HepG2 (cell line): ENCODE measurements around the gene FAM83E. TPM values are rescaled to one million over a fixed set of nuclear protein-coding genes. Genes with fewer than 3 reads are reported as not detected.

Experiments used
- ATF3 ChIP-seq: sonication (generic); formaldehyde crosslinking; IDR thresholded peaks from 2 replicates; pipeline ENCODE4 v1.4.0; 2020; ENCODE audit warnings: missing genetic modification reagents
- BCLAF1 ChIP-seq: fragments of 450-650 bp; IDR thresholded peaks from 2 replicates; pipeline ENCODE4 v1.6.1; 2017; ENCODE audit warnings: mild to moderate bottlenecking
- CREM ChIP-seq, 2 experiments: sonication (generic) in 1 of 2; formaldehyde crosslinking in 1 of 2; IDR thresholded peaks; 2 replicates each; pipeline versions ENCODE4 v1.4.0 to v1.6.1; 2016 to 2020; ENCODE audit warnings: antibody characterized with exemption in 1 of 2, mild to moderate bottlenecking in 1 of 2, missing genetic modification reagents in 1 of 2
- GTF2F1 ChIP-seq: fragments of 150-350 bp; IDR thresholded peaks from 2 replicates; pipeline ENCODE4 v1.6.1; 2014; ENCODE audit warnings: low read length
- HNF1A ChIP-seq, 2 experiments: sonication (generic) in 1 of 2; formaldehyde crosslinking in 1 of 2; IDR thresholded peaks; 2 replicates each; pipeline versions ENCODE4 v1.4.0 to v1.6.1; 2016 to 2020; ENCODE audit warnings: borderline replicate concordance in 1 of 2, low read depth in 1 of 2, mild to moderate bottlenecking in 1 of 2, missing genetic modification reagents in 1 of 2
- MXI1 ChIP-seq: IDR thresholded peaks from 3 replicates; pipeline ENCODE4 v1.6.1; 2012; ENCODE audit warnings: low read depth, low read length, inconsistent platforms, borderline replicate concordance
- PITX1 ChIP-seq: sonication (generic); formaldehyde crosslinking; IDR thresholded peaks from 2 replicates; pipeline ENCODE4 v1.5.1; 2020; ENCODE audit warnings: mild to moderate bottlenecking, missing genetic modification reagents
- SAP130 ChIP-seq: IDR thresholded peaks from 2 replicates; pipeline ENCODE4 v1.6.1; 2016; ENCODE audit warnings: low read depth
- YEATS4 ChIP-seq: sonication (generic); formaldehyde crosslinking; IDR thresholded peaks from 2 replicates; pipeline ENCODE4 v1.4.0; 2020; ENCODE audit warnings: missing genetic modification reagents, borderline replicate concordance
- ZHX1 ChIP-seq: sonication (generic); formaldehyde crosslinking; IDR thresholded peaks from 2 replicates; pipeline ENCODE4 v1.8.1; 2022; ENCODE audit warnings: low read depth, mild to moderate bottlenecking, missing genetic modification reagents
- ZNF160 ChIP-seq: sonication (generic); formaldehyde crosslinking; IDR thresholded peaks from 2 replicates; pipeline ENCODE4 v1.8.0; 2022; ENCODE audit warnings: mild to moderate bottlenecking, inconsistent platforms, missing genetic modification reagents
- ZNF317 ChIP-seq: sonication (generic); formaldehyde crosslinking; IDR thresholded peaks from 2 replicates; pipeline ENCODE4 v1.5.0; 2020; ENCODE audit warnings: mild to moderate bottlenecking, missing genetic modification reagents
- ZNF431 ChIP-seq: sonication (generic); formaldehyde crosslinking; IDR thresholded peaks from 2 replicates; pipeline ENCODE4 v1.9.0; 2022; ENCODE audit warnings: missing genetic modification reagents, low read depth, mild to moderate bottlenecking, borderline replicate concordance
- ZNF776 ChIP-seq: sonication (generic); formaldehyde crosslinking; IDR thresholded peaks from 2 replicates; pipeline ENCODE4 v1.4.0; 2020; ENCODE audit warnings: mild to moderate bottlenecking, missing genetic modification reagents
- ZUFSP ChIP-seq: sonication (generic); formaldehyde crosslinking; IDR thresholded peaks from 2 replicates; pipeline ENCODE4 v1.9.0; 2021; ENCODE audit warnings: missing genetic modification reagents, mild to moderate bottlenecking, borderline replicate concordance
- polyA plus RNA-seq, 8 experiments: library from polyadenylated mRNA; depleted of rRNA in 3 of 8; stranded (reverse) in 7 of 8; unstranded in 1 of 8; fragments of >200 nt; fragmentation: Illumina TruSeq in 4 of 8; extraction: Trizol in 4 of 8; gene quantifications; 2 replicates each; pipeline versions ENCODE4 v1.2.1 to v1.2.3, GENCODE V29; 2011 to 2016; ENCODE audit warnings: low read depth in 4 of 8, missing spikeins in 1 of 8, mixed read lengths in 1 of 8; ENCODE audit not compliant: insufficient read depth in 1 of 8
- total RNA-seq, 5 experiments: library from RNA; depleted of rRNA; stranded (reverse); fragments of >200 nt; fragmentation: Illumina TruSeq; extraction: Trizol; gene quantifications; 2 replicates each; pipeline ENCODE4 v1.2.3, GENCODE V29; 2016; ENCODE audit warnings: low read depth in 1 of 5

Gene FAM83E
- total and polyA plus RNA-seq, 2 of the 13 experiments (the other 11 are each of a cell fraction or from before 2014, with no cell fraction given): 0.18 to 0.60 TPM

- TF ChIP-seq YEATS4 (0 out of 2 replicates have a peak, but pooled peaks have one; percentile 19), GTF2F1 (no peak), ATF3 (CRISPR knock-in tag) (no peak), ZHX1 (CRISPR knock-in tag) (0 out of 2 replicates have a peak, but pooled peaks have one; percentile 56), PITX1 (CRISPR knock-in tag) (0 out of 2 replicates have a peak, but pooled peaks have one; percentile 49), CREM (IDR thresholded peaks at IDR 0.05) (peak; percentile 34), CREM (CRISPR knock-in tag; IDR thresholded peaks at IDR 0.05) (no peak), ZNF776 (CRISPR knock-in tag) (peak; percentile 72; the same call in 1 of the 2 replicates), HNF1A (IDR thresholded peaks at IDR 0.05; ENCODE audit: low read depth) (no peak), HNF1A (CRISPR knock-in tag; IDR thresholded peaks at IDR 0.05; ENCODE audit: borderline replicate concordance) (peak; percentile 68), ZUFSP (CRISPR knock-in tag) (no peak), SAP130 (CRISPR knock-in tag) (peak; percentile 68), ZNF160 (CRISPR knock-in tag) (peak; percentile 29; the same call in 1 of the 2 replicates), BCLAF1 (no peak), ZNF431 (CRISPR knock-in tag) (peak; percentile 84), MXI1 (peak; percentile 61; the same call in 1 of the 3 replicates), ZNF317 (CRISPR knock-in tag) (peak; percentile 86; the same call in 1 of the 2 replicates)
Observed at GRCh38 chr19:48637449-48637947, 22.6 kb upstream of the FAM83E start (continued).
